H1 (cell line): ENCODE data around the gene OTOGL. TPM values are rescaled to one million over a fixed set of nuclear protein-coding genes. Genes with fewer than 3 reads are reported as not detected.

Experiments
- CTCF ChIA-PET: fragments of 300-600 bp; sonication (Branson Sonifier 250); formaldehyde crosslinking; loops from one replicate; lab custom pipeline; 2021; ENCODE audit not compliant: partially characterized antibody; lab: Charles Lee
- POLR2A ChIA-PET: fragments of 300-600 bp; sonication (Branson Sonifier 250); formaldehyde crosslinking; loops from one replicate; lab custom pipeline; 2021; ENCODE audit warnings: inconsistent platforms; ENCODE audit not compliant: partially characterized antibody; lab: Charles Lee
- DNase-seq, 2 experiments: peaks; one replicate each; pipeline versions ENCODE4 v3.0.0 to v3.0.0-alpha.2; 2010 to 2022; ENCODE audit warnings: low spot score in 2 of 2, low read depth in 1 of 2, mixed read lengths in 1 of 2
- FAIRE-seq: peaks from 2 replicates; lab custom pipeline; 2011; peaks lifted over from hg19 to GRCh38; lab: Jason Lieb, UNC
- H2AFZ ChIP-seq: 2 replicates; pipeline ENCODE4 v1.8.1; 2012; ENCODE audit warnings: low read length, inconsistent platforms
- H2AK5ac ChIP-seq: 2 replicates; pipeline ENCODE4 v1.6.1; 2013; ENCODE audit warnings: low read depth, low read length
- H2BK120ac ChIP-seq: replicated peaks from 2 replicates; pipeline ENCODE3; 2013; ENCODE audit warnings: low read depth, low read length, inconsistent platforms
- H2BK12ac ChIP-seq: 2 replicates; pipeline ENCODE4 v1.6.1; 2013; ENCODE audit warnings: low read depth, low read length
- H2BK15ac ChIP-seq: 2 replicates; pipeline ENCODE4 v1.6.1; 2013; ENCODE audit warnings: low read length
- H2BK20ac ChIP-seq: 2 replicates; pipeline ENCODE4 v1.6.1; 2013; ENCODE audit warnings: low read length
- H2BK5ac ChIP-seq: 2 replicates; pipeline ENCODE4 v1.6.1; 2013; ENCODE audit warnings: low read depth, low read length
- H3K14ac ChIP-seq: 2 replicates; pipeline ENCODE4 v1.6.1; 2013; ENCODE audit warnings: inconsistent platforms; ENCODE audit not compliant: insufficient read length
- H3K18ac ChIP-seq: 2 replicates; pipeline ENCODE4 v1.6.1; 2013; ENCODE audit warnings: low read length; ENCODE audit errors: extremely low read depth
- H3K23ac ChIP-seq: 2 replicates; pipeline ENCODE4 v1.6.1; 2013; ENCODE audit warnings: inconsistent platforms; ENCODE audit not compliant: insufficient read length
- H3K23me2 ChIP-seq: 2 replicates; pipeline ENCODE4 v1.6.1; 2013; ENCODE audit warnings: low read depth, low read length
- H3K27ac ChIP-seq: 2 replicates; pipeline ENCODE4 v1.6.1; 2011; ENCODE audit warnings: low read depth, low read length, inconsistent platforms
- H3K27me3 ChIP-seq, 4 experiments: replicated peaks in 1 of 4; 1 replicate in 1 of 4; 2 replicates in 3 of 4; pipeline versions ENCODE4 v1.6.1 to v1.8.1; 2011 to 2013; ENCODE audit warnings: low read length in 3 of 4, mild to moderate bottlenecking in 3 of 4, inconsistent platforms in 2 of 4, mixed read lengths in 2 of 4, moderate library complexity in 1 of 4; ENCODE audit not compliant: control insufficient read depth in 3 of 4, insufficient read depth in 3 of 4; ENCODE audit errors: extremely low read depth in 1 of 4
- H3K36me3 ChIP-seq, 4 experiments: 2 replicates each; pipeline versions ENCODE4 v1.6.1 to v1.8.1; 2011 to 2013; ENCODE audit warnings: mild to moderate bottlenecking in 4 of 4, low read length in 3 of 4, moderate library complexity in 2 of 4, control low read depth in 1 of 4, inconsistent platforms in 1 of 4; ENCODE audit not compliant: insufficient read depth in 4 of 4, control insufficient read depth in 2 of 4
- H3K4ac ChIP-seq: replicated peaks from 2 replicates; pipeline ENCODE3; 2013; ENCODE audit warnings: low read length, low read depth, mixed read lengths, inconsistent platforms; ENCODE audit not compliant: insufficient read length
- H3K4me1 ChIP-seq, 4 experiments: replicated peaks in 1 of 4; 1 replicate in 1 of 4; 2 replicates in 3 of 4; pipeline versions ENCODE4 v1.6.1 to v1.8.1; 2011 to 2013; ENCODE audit warnings: low read length in 3 of 4, inconsistent platforms in 2 of 4, mixed read lengths in 1 of 4; ENCODE audit not compliant: insufficient read depth in 4 of 4, control insufficient read depth in 3 of 4
- H3K4me2 ChIP-seq, 2 experiments: 2 replicates each; pipeline versions ENCODE4 v1.6.1 to v1.8.1; 2011 to 2013; ENCODE audit warnings: low read depth in 2 of 2, low read length in 2 of 2, control low read depth in 1 of 2, inconsistent platforms in 1 of 2, mild to moderate bottlenecking in 1 of 2; ENCODE audit not compliant: insufficient read depth in 1 of 2
- H3K4me3 ChIP-seq, 4 experiments: fragments of 200-600, 300-600 bp in 1 of 4; sonication (generic), shearing (Covaris generic), sonication (Bioruptor Twin) in 1 of 4; 2 replicates each; pipeline versions ENCODE4 v1.5.1 to v1.8.1; 2011 to 2016; ENCODE audit warnings: low read length in 4 of 4, low read depth in 3 of 4, control low read depth in 2 of 4, inconsistent platforms in 2 of 4, mild to moderate bottlenecking in 2 of 4, mixed read lengths in 1 of 4, moderate library complexity in 1 of 4; ENCODE audit not compliant: insufficient read depth in 2 of 4; ENCODE audit errors: extremely low read depth in 1 of 4
- H3K56ac ChIP-seq: replicated peaks from 2 replicates; pipeline ENCODE3; 2013; ENCODE audit warnings: low read depth, mild to moderate bottlenecking, mixed read lengths, low read length, inconsistent platforms; ENCODE audit not compliant: insufficient read length
- H3K79me1 ChIP-seq: 2 replicates; pipeline ENCODE4 v1.6.1; 2013; ENCODE audit warnings: low read depth, low read length, control low read depth
- H3K79me2 ChIP-seq, 2 experiments: 2 replicates each; pipeline versions ENCODE4 v1.6.1 to v1.8.1; 2012 to 2013; ENCODE audit warnings: low read length in 2 of 2, mild to moderate bottlenecking in 2 of 2, inconsistent platforms in 1 of 2; ENCODE audit not compliant: insufficient read depth in 2 of 2, control insufficient read depth in 1 of 2
- H3K9ac ChIP-seq, 4 experiments: replicated peaks in 1 of 4; 1 replicate in 1 of 4; 2 replicates in 3 of 4; pipeline versions ENCODE4 v1.6.1 to v1.8.1; 2011 to 2013; ENCODE audit warnings: low read depth in 3 of 4, low read length in 3 of 4, control low read depth in 2 of 4, mild to moderate bottlenecking in 2 of 4, moderate library complexity in 2 of 4, inconsistent platforms in 1 of 4; ENCODE audit errors: extremely low read depth in 1 of 4
- H3K9me3 ChIP-seq, 2 experiments: 2 replicates each; pipeline versions ENCODE4 v1.6.1 to v1.8.1; 2012 to 2013; ENCODE audit warnings: mild to moderate bottlenecking in 2 of 2, moderate library complexity in 2 of 2, control low read depth in 1 of 2, inconsistent platforms in 1 of 2, low read depth in 1 of 2, low read length in 1 of 2, mixed read lengths in 1 of 2; ENCODE audit not compliant: insufficient read depth in 2 of 2
- H4K20me1 ChIP-seq, 2 experiments: replicated peaks in 1 of 2; 2 replicates each; pipeline versions ENCODE3 to v1.8.1; 2011 to 2013; ENCODE audit warnings: inconsistent platforms in 2 of 2, low read length in 2 of 2, mild to moderate bottlenecking in 1 of 2; ENCODE audit not compliant: insufficient read depth in 2 of 2, control insufficient read depth in 1 of 2
- H4K5ac ChIP-seq: 2 replicates; pipeline ENCODE4 v1.6.1; 2013; ENCODE audit warnings: low read length, low read depth, mixed read lengths, inconsistent platforms; ENCODE audit not compliant: insufficient read length
- H4K8ac ChIP-seq: 2 replicates; pipeline ENCODE4 v1.8.0; 2013; ENCODE audit warnings: mild to moderate bottlenecking, moderate library complexity, low read length, inconsistent platforms; ENCODE audit not compliant: insufficient read depth; ENCODE audit errors: extremely low read depth
- H4K91ac ChIP-seq: replicated peaks from 2 replicates; pipeline ENCODE3; 2013; ENCODE audit warnings: low read length, mixed read lengths, inconsistent platforms; ENCODE audit not compliant: insufficient read length
- BACH1 ChIP-seq: IDR thresholded peaks from 2 replicates; pipeline ENCODE4 v1.6.1; 2012; ENCODE audit warnings: low read length, improper control_type of control experiment
- MAFK ChIP-seq: IDR thresholded peaks from 2 replicates; pipeline ENCODE4 v1.6.1; 2012; ENCODE audit warnings: low read depth, mild to moderate bottlenecking, improper control_type of control experiment, low read length
- PHF8 ChIP-seq: fragments of 200-600 bp; sonication (generic); conservative IDR thresholded peaks from 2 replicates; pipeline ENCODE4 v1.7.1; 2012; ENCODE audit warnings: low read depth, mild to moderate bottlenecking, inconsistent platforms, low read length, moderate library complexity
- POU5F1 ChIP-seq: IDR thresholded peaks from 2 replicates; pipeline ENCODE4 v1.6.1; 2011; ENCODE audit warnings: low read depth, mild to moderate bottlenecking, low read length, moderate library complexity
- SP2 ChIP-seq: IDR thresholded peaks from 2 replicates; pipeline ENCODE4 v1.6.1; 2012; ENCODE audit warnings: mild to moderate bottlenecking, low read length, inconsistent platforms
- TAF1 ChIP-seq: IDR thresholded peaks from 2 replicates; pipeline ENCODE4 v1.6.1; 2011; ENCODE audit warnings: mild to moderate bottlenecking, low read depth, low read length
- WGBS, 2 experiments: shearing (Covaris generic) in 1 of 2; methylation state at CpG; one replicate each; pipeline versions ENCODE4 v1.1.6 to v1.1.7; 2013 to 2015; ENCODE audit warnings: low lambda C conversion rate in 2 of 2, mixed read lengths in 2 of 2, inconsistent platforms in 1 of 2, low coverage in 1 of 2, missing lambda C conversion rate in 1 of 2; ENCODE audit not compliant: insufficient replicate concordance in 2 of 2, insufficient coverage in 1 of 2, insufficient read length in 1 of 2; ENCODE audit errors: extremely low coverage in 1 of 2, missing lambda C conversion rate in 1 of 2; 5-methylcytosine and 5-hydroxymethylcytosine counted together
- polyA plus RNA-seq, 7 experiments: library from polyadenylated mRNA; depleted of rRNA in 3 of 7; stranded (reverse) in 5 of 7; unstranded in 2 of 7; fragments of >200 nt in 5 of 7; fragments of 200-250 nt in 2 of 7; gene quantifications; 1 replicate in 5 of 7; 2 replicates in 1 of 7; 4 replicates in 1 of 7; pipeline versions ENCODE4 v1.2.1 to v1.2.3, GENCODE V29; 2011 to 2013; ENCODE audit warnings: missing spikeins in 2 of 7, mixed read lengths in 2 of 7
- total RNA-seq: library from RNA; stranded (reverse); fragmentation: NEBNext Ultra II Directional; extraction: Animal tissue kit (Norgen Biotek cat#: 25700); gene quantifications from 2 replicates; pipeline ENCODE4 v1.2.1, GENCODE V29; 2021

The OTOGL gene
- total and polyA plus RNA-seq, 2 of the 8 experiments (the other 6 are each of a cell fraction or from before 2014, with no cell fraction given), result 0.12 to 0.17 TPM

GRCh38 chr12:80241576-80242273 lies 142.4 kb downstream of the OTOGL start:
- Histone ChIP-seq H2BK5ac (no peak overlapping the region), H2BK15ac (no peak overlapping the region), H3K79me2 (no peaks in the 10 kb centered on the region), H3K9ac (no peak overlapping the region), H3K36me3 (no peaks in the 10 kb centered on the region), H3K18ac (no peak overlapping the region), H3K4me2 (no peak overlapping the region), H3K9me3 (no peaks in the 10 kb centered on the region), H2BK120ac (no peak overlapping the region), H4K91ac (no peak overlapping the region), H3K4me3 (no peak overlapping the region), H3K14ac (no peak overlapping the region), H3K56ac (no peak overlapping the region), H3K23me2 (no peaks in the 10 kb centered on the region), H4K8ac (no peak overlapping the region), H3K79me1 (no peaks in the 10 kb centered on the region), H2BK20ac (no peak overlapping the region), H3K4ac (no peak overlapping the region), H4K20me1 (no peaks in the 10 kb centered on the region), H3K23ac (no peak overlapping the region), H3K4me1 (no peaks in the 10 kb centered on the region), H2AFZ (no peak overlapping the region), H2AK5ac (no peak overlapping the region), H4K5ac (no peak overlapping the region), H3K27ac (no peak overlapping the region), H3K27me3 (no peaks in the 10 kb centered on the region), H2BK12ac (no peak overlapping the region)
- DNase-seq (no peak), FAIRE-seq (no peak)
- WGBS, 2 experiments, result 96% methylated on average over 5 of the region's 5 CpGs; no CpG with 5 or more reads in 1 of the 2 experiments
- CTCF ChIA-PET, result interaction anchor here (1.2 to 1.5 kb wide), 2 partner anchors 11 to 46 kb away, joined by 3 to 5 read pairs; no protein-coding TSS in a partner anchor
- POLR2A ChIA-PET, result no interaction called here
- no peak for TF ChIP-seq PHF8
- TF ChIP-seq MAFK, result no peak
- no peak for TF ChIP-seq BACH1
- TF ChIP-seq POU5F1, result no peak
- no peak for TF ChIP-seq SP2
- TF ChIP-seq TAF1, result no peak
